ENCODE measurements around the gene TCERG1.
"Not testable (repeated sequence)": the region's sequence is repeated elsewhere in the genome, so short reads cannot be mapped to it uniquely, and the experiment has no call there.

DNA sequence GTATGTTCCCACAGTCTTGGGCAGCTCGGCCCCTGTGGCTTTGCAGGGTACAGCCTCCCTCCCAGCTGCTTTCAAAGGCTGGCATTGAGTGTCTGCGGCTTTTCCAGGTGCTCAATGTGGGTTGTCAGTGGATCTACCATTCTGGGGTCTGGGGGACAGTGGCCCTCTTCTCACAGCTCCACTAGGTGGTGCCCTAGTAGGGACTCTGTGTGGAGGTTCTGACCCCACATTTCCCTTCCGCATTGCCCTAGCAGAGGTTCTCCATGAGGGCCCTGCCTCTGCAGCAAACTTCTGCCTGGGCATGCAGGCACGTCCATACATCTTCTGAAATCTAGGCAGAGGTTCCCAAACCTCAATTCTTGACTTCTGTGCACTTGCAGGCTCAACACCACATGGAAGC is 109.8 kb downstream of the TCERG1 start:
- TF ChIP-seq CTCF (IDR thresholded peaks at IDR 0.05); POLR2AphosphoS5 (IDR thresholded peaks at IDR 0.05; ENCODE audit: low read depth, low read length); REST (IDR thresholded peaks at IDR 0.05; ENCODE audit: insufficient read depth in 1 of 2, low read depth in 2 of 2, low read length in 1 of 2); SIN3A (IDR thresholded peaks at IDR 0.05; ENCODE audit: borderline replicate concordance, insufficient read depth, low read depth, low read length); TCF7L2 (IDR thresholded peaks at IDR 0.05; ENCODE audit: low read depth, low read length): not testable (repeated sequence)
